Glutamatergic neuron (in vitro differentiated cells): Measurements from ENCODE around the gene OXGR1. TPM values are rescaled to one million over a fixed set of nuclear protein-coding genes. Genes with fewer than 3 reads are reported as not detected.

Experiments used
- DNase-seq: peaks from one replicate; pipeline ENCODE4 v3.0.0; 2022
- H3K27ac Mint-ChIP-seq: one replicate; pipeline ENCODE4 v1.8.0; 2020; ENCODE audit warnings: mild to moderate bottlenecking, mixed read lengths, inconsistent platforms; ENCODE audit not compliant: unreplicated experiment
- H3K27me3 Mint-ChIP-seq: one replicate; pipeline ENCODE4 v1.8.0; 2020; ENCODE audit warnings: mild to moderate bottlenecking, moderate library complexity, mixed read lengths, inconsistent platforms; ENCODE audit not compliant: unreplicated experiment
- H3K36me3 Mint-ChIP-seq: one replicate; pipeline ENCODE4 v1.8.0; 2020; ENCODE audit warnings: mild to moderate bottlenecking, mixed read lengths, inconsistent platforms; ENCODE audit not compliant: unreplicated experiment
- H3K4me1 Mint-ChIP-seq: one replicate; pipeline ENCODE4 v1.8.0; 2020; ENCODE audit warnings: mild to moderate bottlenecking, low read depth, mixed read lengths, inconsistent platforms; ENCODE audit not compliant: unreplicated experiment
- H3K4me3 Mint-ChIP-seq: one replicate; pipeline ENCODE4 v1.8.0; 2020; ENCODE audit warnings: mild to moderate bottlenecking, mixed read lengths, inconsistent platforms; ENCODE audit not compliant: unreplicated experiment
- H3K9me3 Mint-ChIP-seq: one replicate; pipeline ENCODE4 v1.8.0; 2020; ENCODE audit warnings: mild to moderate bottlenecking, moderate library complexity, mixed read lengths, inconsistent platforms; ENCODE audit not compliant: unreplicated experiment
- CTCF ChIP-seq: fragments of 200-600 bp; sonication (generic); IDR thresholded peaks from one replicate; pipeline ENCODE4 v1.5.0; 2021; ENCODE audit not compliant: partially characterized antibody, unreplicated experiment
- long read RNA-seq: library from polyadenylated mRNA; unstranded; transcript quantifications from one replicate; pipeline ENCODE4 v2.0.0, GENCODE V29; 2020; ENCODE audit not compliant: unreplicated experiment
- total RNA-seq: library from RNA; stranded (reverse); fragmentation: NEBNext Ultra II Directional; extraction: Animal tissue kit (Norgen Biotek cat#: 25700); gene quantifications from one replicate; pipeline ENCODE4 v1.2.1, GENCODE V29; 2021; ENCODE audit not compliant: unreplicated experiment

OXGR1 gene
- not detected for total RNA-seq
- long read RNA-seq, result 0 reads

- H3K9me3 Mint-ChIP-seq, result no peaks in the 10 kb centered on the region
- no peak for TF ChIP-seq CTCF
- H3K27me3 Mint-ChIP-seq, result peaks cover 15% of the 10 kb centered on the region
- H3K27ac Mint-ChIP-seq, result no peak within 1 kb of the TSS
- H3K4me3 Mint-ChIP-seq, result peak within 1 kb of the TSS; percentile 73
- peak; percentile 19 for DNase-seq
- peaks cover 4% of the 10 kb centered on the region for H3K4me1 Mint-ChIP-seq
- peaks cover 5% of the 10 kb centered on the region for H3K36me3 Mint-ChIP-seq
Measured at GRCh38 chr13:96994017-96994857, at the start of gene OXGR1. Gene OXGR1 (minus strand): TSS chr13:96994476. CDS start chr13:96987759, 6,717 bp downstream.

GRCh38 chr13:97043302-97043701 is 49.0 kb upstream of the OXGR1 start:
- Mint-ChIP-seq H3K27me3 (no peaks in the 10 kb centered on the region), H3K36me3 (no peaks in the 10 kb centered on the region), H3K4me3 (no peak overlapping the region), H3K27ac (no peak overlapping the region), H3K9me3 (no peaks in the 10 kb centered on the region), H3K4me1 (no peaks in the 10 kb centered on the region)
- DNase-seq, result no peak
- TF ChIP-seq CTCF, result no peak

- DNase-seq, result no peak
- H3K36me3 Mint-ChIP-seq, result peaks cover 10% of the 10 kb centered on the region
- H3K4me3 Mint-ChIP-seq, result no peak overlapping the region
Measured at GRCh38 chr13:97030705-97031452, 36.6 kb upstream of the OXGR1 start.

DNA sequence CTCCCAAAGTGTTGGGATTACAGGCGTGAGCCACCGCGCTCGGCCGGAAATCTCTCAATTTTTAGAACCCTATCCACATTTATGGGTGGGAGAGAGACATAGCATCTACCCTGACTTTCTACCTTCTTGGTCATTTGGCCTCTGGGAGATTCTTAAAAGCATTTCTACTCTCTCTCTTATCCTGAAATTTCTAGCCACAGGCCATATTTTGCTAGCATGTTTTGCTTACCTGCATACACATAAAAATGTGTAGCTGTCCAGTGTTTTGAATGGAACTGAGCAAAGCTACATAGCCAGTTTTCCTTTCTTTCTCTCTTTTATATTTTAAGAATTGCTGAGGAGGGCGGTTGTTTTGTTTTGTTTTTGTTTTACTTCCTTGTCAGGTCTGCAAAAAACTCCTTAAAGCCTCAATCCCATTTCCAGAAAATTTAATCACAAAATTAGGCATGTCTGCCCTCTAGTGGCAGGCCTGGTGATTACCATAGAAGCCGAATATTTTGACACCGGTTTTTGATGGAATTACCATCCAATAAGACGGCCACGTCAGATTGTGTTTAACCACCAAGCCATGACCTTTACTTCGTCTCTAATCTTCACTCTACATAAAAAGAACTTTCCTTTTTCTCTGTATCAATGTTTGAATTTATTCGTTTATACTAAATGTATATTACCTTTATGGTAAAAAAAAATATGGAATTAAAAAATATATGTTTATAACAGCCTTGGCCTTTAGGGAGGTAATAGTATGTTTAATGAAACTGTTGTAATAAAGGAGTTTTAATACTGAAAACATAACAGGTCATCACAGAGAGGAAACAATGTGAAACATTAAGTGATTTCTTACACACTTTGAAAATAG is 34.4 kb upstream of the OXGR1 start:
- H3K27me3 Mint-ChIP-seq, result no peaks in the 10 kb centered on the region
- H3K27ac Mint-ChIP-seq, result no peak overlapping the region
- H3K4me1 Mint-ChIP-seq, result no peaks in the 10 kb centered on the region
- peak; percentile 74 for DNase-seq
- no peak overlapping the region for H3K4me3 Mint-ChIP-seq
- TF ChIP-seq CTCF, result peak; percentile 95
- no peaks in the 10 kb centered on the region for H3K36me3 Mint-ChIP-seq
- no peaks in the 10 kb centered on the region for H3K9me3 Mint-ChIP-seq

More at GRCh38 chr13:97030705-97031452, 36.6 kb upstream of the OXGR1 start:
- Mint-ChIP-seq H3K4me1 (no peaks in the 10 kb centered on the region), H3K9me3 (peaks cover 3% of the 10 kb centered on the region), H3K27ac (no peak overlapping the region), H3K27me3 (no peaks in the 10 kb centered on the region)
- TF ChIP-seq CTCF, result peak; percentile 20
